ENCODE measurements around the gene SIK1.
"Not testable (repeated sequence)": the region's sequence is repeated elsewhere in the genome, so short reads cannot be mapped to it uniquely, and the experiment has no call there.

SIK1 gene

GRCh38 chr21:43439316-43440075, 12.6 kb upstream of the SIK1 start:
- not testable (repeated sequence) for DNase-seq (ENCODE audit: low read depth in 2 of 2)

GRCh38 chr21:43436272-43436671, 9.3 kb upstream of the SIK1 start:
- DNase-seq (ENCODE audit: low read depth in 2 of 2), result not testable (repeated sequence)

GRCh38 chr21:43433340-43434136, 6.6 kb upstream of the SIK1 start:
- DNase-seq (ENCODE audit: low read depth in 2 of 2), result not testable (repeated sequence)

- DNase-seq (ENCODE audit: low read depth in 2 of 2), result not testable (repeated sequence)
Observed at GRCh38 chr21:43430830-43431416, 4.0 kb upstream of the SIK1 start.

GRCh38 chr21:43428964-43429363, 2.0 kb upstream of the SIK1 start:
- DNase-seq (ENCODE audit: low read depth in 2 of 2), result not testable (repeated sequence)

GRCh38 chr21:43427242-43427559, 270 bp upstream of the SIK1 start:
- DNase-seq (ENCODE audit: low read depth in 2 of 2), result not testable (repeated sequence)

GRCh38 chr21:43426004-43426403, 927 bp downstream of the SIK1 start:
- DNase-seq (ENCODE audit: low read depth in 2 of 2), result not testable (repeated sequence)

- DNase-seq (ENCODE audit: low read depth in 2 of 2), result not testable (repeated sequence)
Observed at GRCh38 chr21:43419475-43419874, 7.5 kb downstream of the SIK1 start.

- DNase-seq (ENCODE audit: low read depth in 2 of 2), result not testable (repeated sequence)
Observed at GRCh38 chr21:43414576-43414975, 12.4 kb downstream of the SIK1 start.

GRCh38 chr21:43412020-43412788, 14.7 kb downstream of the SIK1 start:
- not testable (repeated sequence) for DNase-seq (ENCODE audit: low read depth in 2 of 2)

- DNase-seq (ENCODE audit: low read depth in 2 of 2), result not testable (repeated sequence)
Observed at GRCh38 chr21:43410456-43411068, 16.4 kb downstream of the SIK1 start.

- not testable (repeated sequence) for DNase-seq (ENCODE audit: low read depth in 2 of 2)
Observed at GRCh38 chr21:43407139-43407538, 19.8 kb downstream of the SIK1 start.

- DNase-seq (ENCODE audit: low read depth in 2 of 2), result not testable (repeated sequence)
Observed at GRCh38 chr21:43404450-43404849, 22.5 kb downstream of the SIK1 start.

GRCh38 chr21:43403651-43404430, 23.1 kb downstream of the SIK1 start:
- not testable (repeated sequence) for DNase-seq (ENCODE audit: low read depth in 2 of 2)

- not testable (repeated sequence) for DNase-seq (ENCODE audit: low read depth in 2 of 2)
Observed at GRCh38 chr21:43401125-43401524, 25.8 kb downstream of the SIK1 start.

- DNase-seq (ENCODE audit: low read depth in 2 of 2), result not testable (repeated sequence)
Observed at GRCh38 chr21:43399595-43400015, 27.3 kb downstream of the SIK1 start.

- DNase-seq (ENCODE audit: low read depth in 2 of 2), result not testable (repeated sequence)
Observed at GRCh38 chr21:43399136-43399535, 27.8 kb downstream of the SIK1 start.

- not testable (repeated sequence) for DNase-seq (ENCODE audit: low read depth in 2 of 2)
Observed at GRCh38 chr21:43398533-43398932, 28.4 kb downstream of the SIK1 start.

GRCh38 chr21:43398000-43398399, 28.9 kb downstream of the SIK1 start:
- DNase-seq (ENCODE audit: low read depth in 2 of 2), result not testable (repeated sequence)

GRCh38 chr21:43397439-43397808, 29.5 kb downstream of the SIK1 start:
- DNase-seq (ENCODE audit: low read depth in 2 of 2), result not testable (repeated sequence)

Data from fibroblast of skin of left quadriceps (primary cell).